ENCODE data around the gene DARS2. TPM values are rescaled to one million over a fixed set of nuclear protein-coding genes. Genes with fewer than 3 reads are reported as not detected.

DARS2 gene
- total and polyA plus RNA-seq, 2 of the 4 experiments (the other 2 are of a cell fraction) = 14.8 to 18.8 TPM

- H4K20me1 ChIP-seq (ENCODE audit: insufficient read depth, low read length) = peaks cover 68% of the 10 kb centered on the region
- H3K23ac ChIP-seq (ENCODE audit: low read depth, low read length) = peak overlapping the region; percentile 96
- in situ Hi-C loops (cut with MboI; ENCODE audit: low sequenced_read_pairs) (no loop called here), intact Hi-C loops (cut with micrococcal nuclease) (loop anchor here (5.0 kb wide), 2 partner anchors 433 to 1118 kb away; no protein-coding TSS in a partner anchor), dilution Hi-C loops (cut with HindIII; ENCODE audit: low sequenced_read_pairs, unreplicated experiment) (no loop called here)
- no peak overlapping the region for H2BK15ac ChIP-seq (ENCODE audit: low read depth, low read length)
- POLR2A ChIA-PET (ENCODE audit: unreplicated experiment) = interaction anchor here (0.5 to 1.1 kb wide), 3 partner anchors 9 to 21 kb away, joined by 3 to 13 read pairs (median 5); no protein-coding TSS in a partner anchor
- H2AK9ac ChIP-seq (replicated peaks; ENCODE audit: low read depth, low read length, poor library complexity) = no peak overlapping the region
- WGBS, 2 experiments (ENCODE audit: extremely low coverage in 2 of 2, insufficient read length in 1 of 2) = 0% methylated on average over 1 of the region's 4 CpGs; no CpG with 5 or more reads in 1 of the 2 experiments
- no peak for DNase-seq
- H3K9ac ChIP-seq (ENCODE audit: low read depth, low read length) = peak overlapping the region; percentile 88; the same call in 1 of the 2 replicates
- H2AK5ac ChIP-seq (ENCODE audit: low read depth, low read length) = no peak overlapping the region
- no peak overlapping the region for H4K91ac ChIP-seq (ENCODE audit: insufficient read depth, low read depth, low read length)
- H3K27ac ChIP-seq (ENCODE audit: insufficient read depth, low read length) = no peak overlapping the region
- no peak overlapping the region for H3K4ac ChIP-seq (ENCODE audit: low read depth, low read length)
- H3K9me1 ChIP-seq (ENCODE audit: insufficient read depth, low read length) = no peaks in the 10 kb centered on the region
- peak overlapping the region; percentile 70 for H3K4me3 ChIP-seq (ENCODE audit: insufficient read depth, low read depth, low read length)
- peak overlapping the region; percentile 37 for H3K56ac ChIP-seq (ENCODE audit: extremely low read depth, insufficient read depth, low read length)
- H3K79me1 ChIP-seq (ENCODE audit: low read depth in 1 of 2, low read length in 2 of 2) = peaks cover 9 to 51% of the 10 kb centered on the region in 2 experiments; a peak in 3 of 4 replicates
- no peaks in the 10 kb centered on the region for H3K4me1 ChIP-seq (ENCODE audit: control insufficient read depth, insufficient read depth, low read length)
- peaks cover 45% of the 10 kb centered on the region for H3K36me3 ChIP-seq (ENCODE audit: control insufficient read depth, insufficient read depth, low read length)
- no peak for ATAC-seq (ENCODE audit: low read depth)
- no peak overlapping the region for H2AFZ ChIP-seq (replicated peaks; ENCODE audit: low read length, poor library complexity)
- no peak overlapping the region for H4K5ac ChIP-seq (ENCODE audit: low read depth, low read length)
- CTCF ChIA-PET = interaction anchor here (1.4 kb wide), 1 partner anchor 9 kb away, joined by 8 read pairs; no protein-coding TSS in a partner anchor
- no peaks in the 10 kb centered on the region for H3K27me3 ChIP-seq (ENCODE audit: control insufficient read depth, insufficient read depth, low read length)
- H3K9me3 ChIP-seq (ENCODE audit: control insufficient read depth, insufficient read depth, low read length) = no peaks in the 10 kb centered on the region
- peak overlapping the region; percentile 64 for H3K4me2 ChIP-seq (ENCODE audit: low read depth, low read length)
- H3K14ac ChIP-seq (replicated peaks; ENCODE audit: low read depth, low read length) = peak overlapping the region; percentile 58; the same call in 1 of the 2 replicates
- H2BK5ac ChIP-seq (ENCODE audit: low read depth, low read length, poor library complexity, severe bottlenecking) = peak overlapping the region; percentile 54
- H3K18ac ChIP-seq (ENCODE audit: low read depth, low read length) = no peak overlapping the region; the same call in 1 of the 2 replicates
- no TSS peak for BruUV-seq (replicated peaks)
- H2BK20ac ChIP-seq (ENCODE audit: low read depth, low read length) = no peak overlapping the region
- H2BK120ac ChIP-seq (ENCODE audit: low read depth, low read length) = no peak overlapping the region
- H4K8ac ChIP-seq (ENCODE audit: low read depth in 2 of 2, low read length in 2 of 2) = no peak overlapping the region
- TF ChIP-seq CEBPB (IDR thresholded peaks at IDR 0.05; ENCODE audit: low read depth, low read length) (no peak), MAFK (IDR thresholded peaks at IDR 0.05; ENCODE audit: low read depth, low read length) (0 out of 2 replicates have a peak, but pooled peaks have one; percentile 6)
These were observed 41.1 kb downstream of the DARS2 start for GRCh38 chr1:173865468-173866164.
